ENCODE data around the gene DPH3.

- TF ChIP-seq POLR2A (IDR thresholded peaks at IDR 0.05; ENCODE audit: low read depth, low read length) (no peak), TAF1 (IDR thresholded peaks at IDR 0.05; ENCODE audit: low read depth, low read length) (no peak), POLR2AphosphoS5 (IDR thresholded peaks at IDR 0.05; ENCODE audit: low read depth, low read length) (no peak), POU2F2 (IDR thresholded peaks at IDR 0.05; ENCODE audit: low read depth, low read length) (no peak)
Measured at GRCh38 chr3:16255326-16255725, 9.4 kb downstream of the DPH3 start.

Measured in GM12891 (cell line).